ENCODE results near the gene MRPS10.
"Not testable (repeated sequence)": the region's sequence is repeated elsewhere in the genome, so short reads cannot be mapped to it uniquely, and the experiment has no call there.

MRPS10 gene

DNA sequence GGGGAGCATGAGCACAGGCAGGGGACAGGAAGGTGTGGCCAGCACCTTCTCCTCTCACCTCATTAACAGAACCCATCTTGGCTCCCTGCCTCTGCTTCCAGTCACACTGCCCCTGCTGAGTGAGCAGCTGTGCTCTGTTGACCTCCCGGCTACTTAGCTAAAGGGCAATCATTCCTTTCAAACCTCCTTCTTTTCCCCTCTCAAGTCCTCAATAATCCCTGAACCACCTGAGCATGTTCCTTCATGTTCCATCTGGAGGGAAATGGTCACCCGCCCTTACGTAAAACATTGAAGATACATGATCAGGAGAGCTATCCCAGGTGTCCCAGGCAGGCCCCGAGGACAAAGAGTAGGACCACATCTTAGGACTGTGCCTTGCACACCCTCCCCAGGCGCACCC lies 21.7 kb upstream of the MRPS10 start:
- DNase-seq (ENCODE audit: low read depth in 2 of 2), result no peak

DNA sequence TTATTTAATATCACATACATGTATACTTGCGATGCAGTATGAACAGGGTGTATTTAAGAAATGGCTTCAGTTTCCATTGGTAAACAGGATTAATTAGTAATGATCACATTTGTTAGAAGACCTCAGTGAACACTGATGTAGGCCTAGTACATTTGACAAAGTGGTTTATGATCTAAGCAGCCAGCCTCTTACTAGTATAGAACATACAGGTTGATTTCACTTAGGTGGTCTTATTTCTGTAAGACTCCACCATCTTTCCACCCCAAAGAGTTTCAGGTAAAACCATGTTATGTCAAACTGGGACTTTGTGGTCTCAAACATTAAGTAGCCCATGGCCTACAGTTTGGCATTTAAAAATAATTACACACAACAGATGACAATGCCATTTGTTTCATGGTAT lies 20.2 kb upstream of the MRPS10 start:
- DNase-seq (ENCODE audit: low read depth in 2 of 2), result no peak

DNA sequence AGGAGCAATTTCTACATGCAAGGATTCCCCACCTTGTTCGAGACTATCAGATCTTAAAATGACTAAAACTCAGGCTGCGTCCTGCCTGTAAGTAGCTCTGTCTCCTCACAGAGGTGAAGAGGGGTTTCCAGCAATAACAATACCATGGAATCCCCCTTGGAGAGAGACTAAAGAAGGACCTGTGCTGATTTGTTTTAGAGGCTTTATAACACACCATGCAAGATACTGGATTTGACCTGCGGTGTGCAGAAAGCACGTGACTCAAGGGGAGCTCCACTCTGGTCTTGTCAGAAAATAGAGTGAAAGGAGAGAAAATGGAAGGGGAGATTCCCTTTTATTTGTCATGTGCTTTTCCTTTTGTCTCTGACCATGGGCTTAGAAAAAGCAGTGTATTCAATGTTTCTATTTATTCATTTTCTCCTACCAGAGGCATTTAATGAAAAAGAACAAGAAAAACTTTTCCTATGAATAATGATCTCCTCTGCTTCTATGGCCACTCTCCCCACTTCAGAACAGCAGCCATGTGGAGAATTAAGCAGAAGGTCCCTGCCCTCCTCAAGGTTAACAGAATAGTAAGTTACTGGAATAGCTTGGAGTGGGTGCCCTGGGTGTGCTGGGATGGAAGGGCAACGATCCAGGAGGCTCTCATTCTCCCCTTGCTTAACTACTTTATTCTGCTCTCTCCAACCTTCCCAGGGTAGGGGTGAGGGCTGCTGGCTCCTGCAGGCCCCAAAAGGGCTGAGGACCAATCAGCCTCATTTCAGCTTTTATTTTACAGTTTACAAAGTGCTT lies 19.2 kb upstream of the MRPS10 start:
- no peak for DNase-seq (ENCODE audit: low read depth in 2 of 2)

DNA sequence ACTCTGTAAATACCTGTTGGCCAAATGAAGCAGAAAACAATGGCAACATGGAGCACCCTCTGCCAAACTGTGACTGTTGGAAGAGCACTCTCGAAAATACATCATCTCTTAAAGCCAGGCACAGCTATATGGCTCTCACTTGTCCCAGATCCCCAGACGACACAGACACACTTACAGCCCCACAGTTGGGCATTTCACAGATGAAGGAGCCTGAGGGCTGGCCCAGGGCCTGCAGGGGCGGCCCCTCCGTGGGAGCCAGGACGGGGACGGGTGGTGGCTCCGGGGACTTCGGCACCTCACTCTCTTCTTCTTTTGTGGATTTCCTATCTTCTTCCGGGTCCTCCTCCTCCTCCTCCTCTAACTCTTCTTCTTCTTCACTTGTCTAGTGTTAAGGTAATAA lies 18.4 kb upstream of the MRPS10 start:
- DNase-seq (ENCODE audit: low read depth in 2 of 2), result no peak

DNA sequence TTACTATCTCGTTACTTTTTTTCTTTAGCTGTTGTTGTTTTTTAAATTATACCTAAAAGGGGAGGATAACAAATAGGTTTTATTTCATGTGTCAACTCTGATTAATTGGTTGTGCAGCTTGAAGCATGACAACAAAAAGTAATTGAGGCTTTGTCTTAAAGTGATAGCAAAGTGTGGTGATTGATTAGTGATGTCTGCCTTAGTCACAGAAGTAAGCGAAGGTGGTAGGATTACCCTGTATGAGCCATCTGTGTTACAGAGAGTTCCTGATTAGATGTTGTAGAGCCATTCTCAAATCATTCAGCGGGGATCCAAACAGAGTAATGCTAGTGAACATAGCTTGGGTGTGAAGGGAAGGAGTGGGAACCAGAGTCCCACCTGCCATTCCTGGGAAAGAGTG lies 14.4 kb upstream of the MRPS10 start:
- no peak for DNase-seq (ENCODE audit: low read depth in 2 of 2)

DNA sequence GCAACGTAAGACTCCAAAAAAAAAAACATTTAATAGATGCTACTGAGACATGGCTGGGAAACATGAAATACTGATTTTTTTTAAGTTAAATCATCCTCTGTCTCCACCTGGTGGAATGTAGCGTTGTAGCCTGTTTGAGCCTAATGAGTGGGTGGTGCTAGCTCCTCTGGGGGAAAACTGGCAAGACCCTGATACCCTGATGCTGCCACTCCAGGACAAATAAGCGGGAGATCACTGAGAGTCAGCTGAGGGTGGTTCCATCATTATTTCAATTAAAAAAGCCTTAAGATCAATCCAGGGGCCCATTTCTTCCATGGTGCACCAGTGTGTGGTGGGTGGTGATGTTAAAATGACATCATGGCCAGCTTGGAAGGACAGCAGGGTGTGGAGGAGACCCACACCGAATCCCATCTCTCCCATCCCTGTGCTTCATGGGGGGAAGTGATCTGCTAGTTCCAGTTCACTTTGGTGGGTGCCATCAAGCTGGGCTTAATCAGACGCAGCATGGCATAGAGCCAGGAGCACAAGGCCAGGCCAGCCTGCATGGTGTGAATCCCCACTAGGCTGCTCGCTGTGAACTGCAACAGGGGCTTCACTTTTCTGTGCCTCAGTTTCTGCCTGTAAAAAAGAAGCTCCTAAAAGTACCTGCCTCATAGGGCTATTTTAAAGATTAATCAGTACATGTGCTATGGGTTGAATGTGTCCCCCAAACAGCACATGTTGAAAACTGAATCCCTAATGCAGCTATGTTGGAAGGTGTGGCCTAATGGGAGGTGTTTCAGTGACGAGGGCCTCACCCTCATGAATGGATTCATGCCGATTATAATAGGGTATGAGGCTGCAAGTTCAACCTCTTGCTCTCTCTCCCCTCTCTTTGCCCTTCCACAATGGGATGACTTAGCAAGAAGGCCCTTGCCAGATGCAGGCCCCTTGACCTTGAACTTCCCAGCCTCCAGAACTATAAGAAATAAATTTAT lies 13.0 kb upstream of the MRPS10 start:
- no peak for DNase-seq (ENCODE audit: low read depth in 2 of 2)

DNA sequence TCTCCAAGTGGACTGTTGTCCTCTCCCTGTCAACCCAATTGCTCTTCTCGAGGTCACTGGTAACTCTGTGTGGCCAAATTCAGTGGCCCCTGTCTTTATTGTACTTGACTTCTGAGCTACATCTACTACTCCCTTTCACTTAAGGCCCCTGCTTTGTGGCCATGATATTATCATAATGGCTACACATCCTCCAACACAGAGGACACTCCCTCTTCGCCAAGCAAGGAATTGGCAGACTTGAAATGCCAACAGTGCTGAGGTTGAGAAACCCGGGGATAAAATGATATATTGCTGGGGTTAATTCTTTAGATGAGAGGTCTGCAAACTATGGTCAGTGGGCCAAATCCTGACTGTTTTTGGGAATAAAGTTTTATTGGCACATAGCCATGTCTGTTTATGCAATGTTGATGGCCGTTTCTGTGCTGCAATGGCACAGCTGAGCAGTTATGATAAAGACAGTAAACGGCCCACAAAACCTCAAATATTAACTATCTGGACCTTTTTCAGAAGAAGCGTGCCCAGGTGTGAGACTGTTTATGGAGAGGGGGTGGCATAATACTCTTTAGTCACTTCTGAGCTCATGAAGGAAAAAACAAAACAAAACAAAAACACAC lies 12.0 kb upstream of the MRPS10 start:
- no peak for DNase-seq (ENCODE audit: low read depth in 2 of 2)

DNA sequence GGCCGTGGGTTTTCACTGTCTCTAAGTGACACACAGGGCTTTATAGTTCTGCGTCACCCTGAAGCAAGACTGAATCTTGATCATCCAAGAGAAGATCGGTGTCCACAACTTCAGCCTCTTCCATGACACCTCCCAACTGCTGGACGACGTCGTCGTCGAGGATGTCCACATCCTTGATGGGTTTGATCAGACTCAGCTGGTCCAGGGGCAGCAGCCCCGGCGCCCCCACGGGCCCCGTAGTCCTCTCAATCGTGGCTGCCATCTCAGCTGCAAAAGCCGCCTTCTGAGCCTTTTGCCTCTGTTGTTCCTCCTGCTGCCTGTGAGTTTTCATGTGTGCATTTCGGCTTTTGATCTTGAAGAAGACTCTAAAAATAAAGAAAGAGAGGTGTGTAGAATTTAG lies 10.6 kb upstream of the MRPS10 start:
- no peak for DNase-seq (ENCODE audit: low read depth in 2 of 2)

DNA sequence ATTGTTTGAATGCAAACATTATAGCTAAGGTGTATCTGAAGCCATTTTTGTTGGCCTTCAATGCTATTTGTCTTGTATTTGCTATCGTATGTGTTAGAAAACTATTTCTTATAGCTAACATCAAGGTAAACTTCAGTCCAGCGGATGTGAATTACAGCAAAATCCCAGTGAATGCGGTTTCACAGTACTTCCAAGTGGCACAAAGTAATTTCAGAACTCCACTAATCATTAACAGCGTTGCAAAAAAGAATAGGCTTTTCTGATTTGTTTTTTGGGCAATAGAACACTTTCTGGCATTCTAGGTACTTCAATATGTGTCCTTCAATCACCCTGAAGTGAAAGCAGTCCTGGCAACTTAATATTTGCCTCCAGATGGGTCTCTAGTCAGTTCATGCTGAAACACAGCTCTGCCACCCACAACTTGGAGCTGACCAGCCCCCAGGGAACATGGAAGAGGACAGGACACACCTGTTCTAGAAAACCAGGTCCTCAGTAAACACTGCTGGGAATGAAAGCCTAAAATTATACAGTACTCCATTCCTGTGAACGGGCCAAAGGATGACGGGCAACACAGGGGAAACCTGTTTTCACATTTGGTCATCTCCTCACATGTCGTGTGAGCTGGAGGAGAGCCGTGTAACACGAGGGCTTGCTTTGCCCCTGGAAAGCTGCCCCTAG lies 9.7 kb upstream of the MRPS10 start:
- no peak for DNase-seq (ENCODE audit: low read depth in 2 of 2)

DNA sequence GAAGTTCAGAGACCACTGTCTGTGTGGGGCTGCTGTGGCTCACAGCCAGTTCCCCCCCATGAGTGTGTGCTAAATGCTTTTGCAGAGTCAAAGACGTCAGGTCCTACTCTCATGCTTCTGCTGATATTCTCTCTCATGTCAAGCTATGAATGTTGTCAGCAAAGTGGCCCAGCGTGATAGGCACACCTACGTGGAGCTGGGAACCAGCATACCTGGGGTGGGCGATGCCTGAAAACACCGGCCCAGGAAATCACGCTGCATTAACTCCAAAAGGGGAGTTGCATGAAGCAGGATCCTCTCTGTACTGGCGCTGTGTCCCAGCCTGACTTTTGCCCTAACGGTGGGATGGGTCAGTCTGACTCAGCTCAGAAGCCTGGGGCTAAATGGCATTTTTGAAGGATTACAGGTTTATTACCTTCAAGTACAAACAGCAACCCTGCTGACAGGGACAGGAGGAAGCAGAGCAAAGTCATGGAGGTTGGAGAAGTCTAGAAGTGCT lies 9.0 kb upstream of the MRPS10 start:
- no peak for DNase-seq (ENCODE audit: low read depth in 2 of 2)

DNA sequence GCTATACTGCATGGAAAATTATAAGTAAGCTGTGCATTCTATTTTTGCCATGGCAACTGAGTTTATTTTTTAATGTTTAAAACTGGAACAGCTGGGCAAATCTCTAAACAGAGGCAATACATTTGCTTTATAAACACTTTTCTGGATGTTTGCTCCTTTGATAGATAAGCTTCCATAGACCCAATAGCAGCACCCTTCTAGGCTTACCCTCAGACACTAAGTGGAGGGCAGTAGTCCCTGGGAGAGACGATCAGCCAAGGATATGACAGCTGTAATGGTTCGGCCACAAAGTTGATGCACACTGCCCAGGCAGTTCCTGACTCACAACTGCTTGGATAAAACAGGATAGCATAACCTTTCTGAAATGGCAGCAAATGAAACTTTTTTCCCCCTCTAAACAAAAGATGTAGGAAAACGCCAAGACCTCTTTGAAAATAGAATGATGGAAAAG lies 8.5 kb upstream of the MRPS10 start:
- DNase-seq (ENCODE audit: low read depth in 2 of 2), result no peak

DNA sequence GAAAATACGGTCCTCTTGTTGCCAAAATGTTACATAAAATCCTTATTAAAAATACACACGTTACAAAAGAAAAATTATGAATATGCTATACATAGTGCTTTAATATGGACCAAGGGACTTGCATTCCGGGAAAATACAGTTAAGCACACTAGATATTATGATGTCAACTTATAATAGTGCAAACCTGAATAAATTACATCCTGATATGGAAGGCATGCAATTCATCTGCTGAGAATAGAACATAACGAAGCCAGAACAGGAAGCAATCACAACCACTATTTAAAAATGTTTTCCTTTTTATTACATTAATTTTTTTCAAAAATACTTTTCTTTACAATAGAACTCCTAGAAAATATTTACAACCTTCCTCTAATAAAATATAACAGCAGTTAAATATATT lies 7.8 kb upstream of the MRPS10 start:
- DNase-seq (ENCODE audit: low read depth in 2 of 2), result no peak

DNA sequence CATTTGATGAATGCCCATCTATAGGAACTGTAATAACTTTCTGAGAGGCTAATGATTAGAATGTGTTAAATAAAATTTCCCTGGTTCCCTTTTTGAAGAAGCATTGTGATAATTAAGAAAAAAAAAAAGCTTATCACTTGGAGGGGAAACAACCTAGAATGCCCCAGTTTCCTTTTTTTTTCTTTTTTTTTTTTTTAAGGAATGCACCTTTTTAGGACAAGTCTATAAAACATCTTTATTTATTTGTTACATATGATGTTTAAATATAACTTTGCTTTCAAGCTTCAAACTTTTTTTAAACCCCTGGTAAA lies 7.3 kb upstream of the MRPS10 start:
- DNase-seq (ENCODE audit: low read depth in 2 of 2), result no peak

DNA sequence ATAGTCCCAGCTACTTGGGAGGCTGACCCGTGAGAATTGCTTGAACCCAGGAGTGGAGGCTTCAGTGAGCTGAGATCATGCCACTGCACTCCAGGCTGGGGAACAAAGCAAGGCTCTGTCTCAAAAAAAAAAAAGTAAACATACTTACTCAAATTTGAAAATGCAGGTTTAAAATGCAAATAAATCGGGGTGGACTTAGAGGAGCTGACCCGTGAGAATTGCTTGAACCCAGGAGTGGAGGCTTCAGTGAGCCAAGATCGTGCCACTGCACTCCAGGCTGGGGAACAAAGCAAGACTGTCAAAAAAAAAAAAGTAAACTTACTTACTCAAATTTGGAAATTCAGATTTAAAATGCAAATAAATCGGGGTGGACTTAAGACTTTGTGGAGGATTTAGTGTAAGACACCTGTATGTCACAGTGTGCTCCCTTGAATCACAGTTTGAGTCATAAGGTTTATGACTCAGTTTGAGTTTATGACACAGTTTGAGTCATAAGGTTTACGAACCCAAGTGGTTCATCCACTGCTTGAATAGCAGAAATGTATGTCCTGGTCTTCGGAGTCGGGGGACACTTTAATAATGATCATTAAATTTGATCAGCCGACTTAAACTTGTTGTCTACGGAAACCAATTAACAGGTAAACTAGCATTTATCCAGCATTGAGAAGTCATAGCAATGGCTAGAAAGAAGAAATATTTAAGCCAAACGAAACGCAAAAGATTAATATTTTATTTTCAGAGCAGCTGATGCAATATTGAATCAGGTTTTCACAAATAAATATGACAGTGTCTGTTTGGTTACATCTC lies 6.8 kb upstream of the MRPS10 start:
- DNase-seq (ENCODE audit: low read depth in 2 of 2), result no peak

DNA sequence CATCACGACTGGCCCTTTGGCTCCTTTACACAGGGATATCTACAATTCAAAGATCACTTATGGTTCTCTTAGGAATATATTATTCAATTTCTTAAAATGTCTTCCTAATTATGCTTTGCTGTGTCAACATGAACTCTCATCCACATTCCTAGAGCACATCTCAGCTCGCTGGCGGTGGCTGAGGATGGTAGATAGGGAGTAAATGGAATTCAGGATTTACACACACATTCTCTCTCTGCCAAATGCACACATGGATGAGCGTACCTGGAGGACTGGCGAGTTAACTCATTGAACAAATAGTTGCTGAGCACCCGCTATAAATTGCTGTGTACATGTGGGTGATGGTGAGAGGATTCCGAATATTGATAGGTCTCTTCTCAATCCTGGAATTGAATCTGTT lies 4.8 kb upstream of the MRPS10 start:
- no peak for DNase-seq (ENCODE audit: low read depth in 2 of 2)

DNA sequence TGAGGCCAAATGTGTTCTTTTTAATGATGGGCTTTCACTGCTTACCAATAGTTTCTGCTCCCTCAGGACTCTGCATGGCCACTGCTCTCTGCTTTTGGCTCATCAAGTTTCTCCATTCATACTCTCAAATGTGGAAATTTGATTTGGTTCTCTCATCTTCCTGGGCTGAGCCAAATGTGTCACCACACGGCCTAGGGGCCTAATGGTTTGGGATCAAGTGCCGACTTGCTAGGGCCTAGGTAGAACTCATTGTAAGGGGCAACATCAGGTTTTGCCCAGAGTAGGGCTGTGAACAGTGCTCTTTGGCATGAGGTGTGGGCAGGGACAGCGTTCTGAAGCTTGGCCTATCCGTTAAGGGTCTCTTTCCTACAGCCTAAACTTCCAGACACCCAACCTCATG lies 3.9 kb upstream of the MRPS10 start:
- DNase-seq (ENCODE audit: low read depth in 2 of 2), result no peak

DNA sequence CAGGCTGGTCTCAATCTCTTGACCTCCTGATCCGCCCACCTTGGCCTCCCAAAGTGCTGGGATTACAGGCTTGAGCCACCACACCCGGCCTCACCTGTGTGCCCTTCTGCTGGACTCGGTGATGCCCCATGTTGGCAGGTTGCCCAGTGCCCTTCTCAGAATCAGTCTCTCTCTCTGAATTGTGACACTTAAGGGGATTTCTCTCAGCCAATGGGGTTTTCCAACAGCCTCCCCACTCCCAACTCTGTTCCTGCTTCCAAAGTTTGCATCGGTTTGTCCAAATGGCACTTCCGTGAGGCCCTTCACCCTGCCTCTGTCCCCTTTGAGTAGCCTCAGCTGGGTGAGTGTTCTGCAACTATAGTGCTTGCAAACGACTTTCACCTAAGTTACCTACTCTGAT lies 3.1 kb upstream of the MRPS10 start:
- DNase-seq (ENCODE audit: low read depth in 2 of 2), result no peak

DNA sequence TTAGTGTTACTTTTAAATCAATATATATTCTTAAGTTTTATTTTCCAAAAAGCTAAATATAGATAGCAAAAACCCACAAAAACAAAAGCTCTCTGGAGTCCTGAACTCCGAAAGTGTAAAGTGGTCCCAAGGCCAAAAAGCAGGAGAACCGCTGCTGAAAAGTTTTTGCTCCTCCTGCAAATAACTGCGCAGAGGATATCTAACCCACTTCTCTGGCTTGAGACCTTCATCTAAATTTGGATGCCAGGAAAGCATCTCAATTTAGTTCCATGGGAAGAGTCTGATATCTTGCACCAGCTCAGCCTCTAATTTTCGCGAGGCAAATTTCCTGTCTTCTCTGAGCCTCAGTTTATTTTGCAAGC lies 523 bp downstream of the MRPS10 start:
- no peak for DNase-seq (ENCODE audit: low read depth in 2 of 2)

DNA sequence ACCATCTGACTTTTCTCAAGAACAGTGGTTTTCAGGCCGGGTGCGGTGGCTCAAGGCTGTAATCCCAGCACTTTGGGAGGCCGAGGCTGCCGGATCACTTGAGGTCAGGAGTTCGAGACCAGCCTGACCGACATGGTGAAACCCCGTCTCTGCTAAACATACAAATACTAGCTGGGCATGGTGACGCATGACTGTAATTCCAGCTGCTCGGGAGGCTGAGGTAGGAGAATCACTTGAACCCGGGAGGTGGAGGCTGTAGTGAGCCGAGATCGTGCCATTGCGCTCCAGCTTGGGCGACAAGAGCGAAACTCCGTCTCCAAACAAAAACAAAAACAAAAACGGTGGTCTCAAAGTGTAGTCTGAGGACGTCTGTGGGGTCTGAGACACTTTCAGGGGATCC lies 1.2 kb downstream of the MRPS10 start:
- DNase-seq (ENCODE audit: low read depth in 2 of 2), result not testable (repeated sequence)

DNA sequence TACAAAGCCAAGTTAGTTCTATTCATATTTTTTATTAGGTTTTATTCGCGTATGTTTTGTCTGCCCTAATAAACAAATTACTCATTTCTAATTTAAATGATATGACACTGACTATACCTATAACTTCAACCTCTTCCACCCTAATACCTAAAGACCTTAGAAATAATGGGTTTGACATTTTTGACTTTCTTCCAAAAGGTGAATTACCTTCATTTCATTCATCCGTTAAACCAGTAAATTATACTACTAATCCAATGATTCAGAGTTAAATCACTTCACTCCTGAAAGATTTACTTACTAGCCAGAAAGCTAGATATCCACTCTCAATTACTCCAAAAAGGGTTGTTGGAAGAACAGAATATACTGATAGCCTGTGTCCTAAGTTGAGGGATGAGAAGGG lies 5.2 kb downstream of the MRPS10 start:
- no peak for DNase-seq (ENCODE audit: low read depth in 2 of 2)

DNA sequence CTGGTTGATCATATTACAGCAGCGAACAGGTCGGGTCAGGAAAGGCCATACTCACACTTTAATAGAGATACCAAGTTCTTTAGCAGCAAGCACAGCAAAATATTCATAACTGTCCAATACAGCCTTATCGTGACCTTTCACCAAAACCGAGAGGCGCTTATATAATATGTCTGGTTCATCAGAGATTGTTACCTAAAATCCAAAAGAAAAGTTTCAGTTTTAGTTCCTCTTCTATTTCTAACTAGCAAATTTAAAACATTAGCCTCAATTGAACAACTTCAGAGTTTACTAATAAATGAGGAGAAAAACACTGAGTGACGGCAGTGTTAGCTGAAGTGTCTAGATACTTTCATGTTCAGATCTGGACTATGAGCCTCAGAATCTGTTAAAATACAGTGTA lies 5.9 kb downstream of the MRPS10 start:
- DNase-seq (ENCODE audit: low read depth in 2 of 2), result no peak

All from fibroblast of skin of left biceps (primary cell).